PC-3 (cell line): ENCODE data around the gene ORC5. TPM values are rescaled to one million over a fixed set of nuclear protein-coding genes. Genes with fewer than 3 reads are reported as not detected.

Experiments used
- ATAC-seq: fragments of 200-7000 bp; cut with Tn5 transposase; 2 replicates; pipeline ENCODE4 v1.9.1; 2020; ENCODE audit warnings: mild to moderate bottlenecking, moderate library complexity
- BruUV-seq: library from RNA; stranded (reverse); fragments of 400-500 nt; replicated peaks from 2 replicates; lab custom pipeline; 2021; lab: Mats Ljungman, UMichigan
- CTCF ChIA-PET: fragments of 300-600 bp; sonication (Branson Sonifier 250); formaldehyde crosslinking; loops from one replicate; lab custom pipeline; 2022; ENCODE audit warnings: antibody characterized with exemption; lab: Charles Lee
- POLR2A ChIA-PET: fragments of 300-600 bp; sonication (Branson Sonifier 250); formaldehyde crosslinking; loops from one replicate; lab custom pipeline; 2022; ENCODE audit warnings: antibody characterized with exemption; ENCODE audit not compliant: unreplicated experiment; lab: Charles Lee
- DNase-seq: peaks from one replicate; pipeline ENCODE4 v3.0.0-alpha.2; 2015
- H2AFZ ChIP-seq: fragments of 300-600 bp; sonication (generic); 2 replicates; pipeline ENCODE4 v1.6.0; 2016; ENCODE audit warnings: antibody characterized with exemption, low read length
- H3F3A ChIP-seq: fragments of 300-600 bp; sonication (generic); one replicate; pipeline ENCODE4 v1.6.0; 2017; ENCODE audit warnings: antibody characterized with exemption, low read length, control low read depth, mild to moderate bottlenecking; ENCODE audit not compliant: unreplicated experiment
- H3K27ac ChIP-seq: fragments of 300-600 bp; sonication (generic); 2 replicates; pipeline ENCODE4 v1.5.1; 2016; ENCODE audit warnings: mild to moderate bottlenecking, low read length
- H3K27me3 ChIP-seq: fragments of 300-600 bp; sonication (generic); 2 replicates; pipeline ENCODE4 v1.6.1; 2016; ENCODE audit warnings: low read length, mixed read lengths
- H3K36me3 ChIP-seq: fragments of 300-600 bp; sonication (generic); 2 replicates; pipeline ENCODE4 v1.6.1; 2016; ENCODE audit warnings: low read depth, mixed run types, low read length, mixed read lengths
- H3K4me1 ChIP-seq: fragments of 300-600 bp; sonication (generic); 2 replicates; pipeline ENCODE4 v1.5.1; 2016; ENCODE audit warnings: low read length; ENCODE audit not compliant: insufficient read depth
- H3K4me2 ChIP-seq: fragments of 300-600 bp; sonication (generic); 2 replicates; pipeline ENCODE4 v1.6.0; 2016; ENCODE audit warnings: low read length
- H3K4me3 ChIP-seq: fragments of 300-600 bp; sonication (generic); 2 replicates; pipeline ENCODE4 v1.5.1; 2016; ENCODE audit warnings: mild to moderate bottlenecking, low read length, mixed read lengths
- H3K79me2 ChIP-seq: fragments of 300-600 bp; sonication (generic); 2 replicates; pipeline ENCODE4 v1.6.1; 2017; ENCODE audit warnings: low read length, mixed read lengths
- H3K9ac ChIP-seq: fragments of 300-600 bp; sonication (generic); 2 replicates; pipeline ENCODE4 v1.6.0; 2016; ENCODE audit warnings: mild to moderate bottlenecking, low read length
- H3K9me2 ChIP-seq: fragments of 300-600 bp; sonication (generic); replicated peaks from 2 replicates; pipeline ENCODE4 v1.6.1; 2016; ENCODE audit warnings: mixed run types, low read length, mixed read lengths
- H3K9me3 ChIP-seq: fragments of 300-600 bp; sonication (generic); 2 replicates; pipeline ENCODE4 v1.6.1; 2016; ENCODE audit warnings: low read length, mixed read lengths
- H4K20me1 ChIP-seq: fragments of 300-600 bp; sonication (generic); 2 replicates; pipeline ENCODE4 v1.6.1; 2016; ENCODE audit warnings: low read length, mixed read lengths
- CTCF ChIP-seq: fragments of 300-600 bp; sonication (generic); conservative IDR thresholded peaks from 2 replicates; pipeline ENCODE4 v1.5.1; 2017; ENCODE audit warnings: antibody characterized with exemption, low read depth, mild to moderate bottlenecking, low read length
- EZH2 ChIP-seq: fragments of 300-600 bp; sonication (generic); IDR thresholded peaks from one replicate; pipeline ENCODE4 v1.6.1; 2017; ENCODE audit warnings: antibody characterized with exemption, mild to moderate bottlenecking, low read length; ENCODE audit not compliant: unreplicated experiment
- EZH2phosphoT487 ChIP-seq: fragments of 300-600 bp; sonication (generic); IDR thresholded peaks from 2 replicates; pipeline ENCODE4 v1.6.1; 2018; ENCODE audit warnings: mild to moderate bottlenecking, antibody characterized with exemption, low read length, borderline replicate concordance
- intact Hi-C: fragments of 100-400 bp; cut with micrococcal nuclease; formaldehyde crosslinking; loops from 2 replicates; pipeline ENCODE4 v1.9.0; 2023
- total RNA-seq: library from RNA; depleted of rRNA; stranded (reverse); fragments of >200 nt; gene quantifications from 2 replicates; pipeline ENCODE4 v1.2.3, GENCODE V29; 2014

ORC5 gene
- total RNA-seq, 1 experiment from 2014 or later: 34.5 TPM

GRCh38 chr7:104153287-104153686 lies 54.5 kb downstream of the ORC5 start:
- intact Hi-C loops: loop anchor here (10.0 kb wide), 1 partner anchor 158 kb away; no protein-coding TSS in a partner anchor
- H3K4me2 ChIP-seq: no peak overlapping the region
- POLR2A ChIA-PET: no interaction called here
- CTCF ChIA-PET: interaction anchor here (0.5 kb wide), 1 partner anchor 543 kb away, joined by 3 read pairs; no protein-coding TSS in a partner anchor
- no TSS peak for BruUV-seq
- TF ChIP-seq CTCF: no peak
- TF ChIP-seq EZH2phosphoT487: no peak
- TF ChIP-seq EZH2: no peak
- no peaks in the 10 kb centered on the region for H3K36me3 ChIP-seq
- no peaks in the 10 kb centered on the region for H3K9me3 ChIP-seq
- ATAC-seq (no peak), DNase-seq (no peak)
- no peak overlapping the region for H3K4me3 ChIP-seq
- no peaks in the 10 kb centered on the region for H3F3A ChIP-seq
- no peak overlapping the region for H2AFZ ChIP-seq
- no peak overlapping the region for H3K27ac ChIP-seq
- no peaks in the 10 kb centered on the region for H3K4me1 ChIP-seq
- no peaks in the 10 kb centered on the region for H3K9me2 ChIP-seq
- no peaks in the 10 kb centered on the region for H3K27me3 ChIP-seq
- H3K9ac ChIP-seq: no peak overlapping the region
- H3K79me2 ChIP-seq: no peaks in the 10 kb centered on the region
- no peaks in the 10 kb centered on the region for H4K20me1 ChIP-seq

DNA sequence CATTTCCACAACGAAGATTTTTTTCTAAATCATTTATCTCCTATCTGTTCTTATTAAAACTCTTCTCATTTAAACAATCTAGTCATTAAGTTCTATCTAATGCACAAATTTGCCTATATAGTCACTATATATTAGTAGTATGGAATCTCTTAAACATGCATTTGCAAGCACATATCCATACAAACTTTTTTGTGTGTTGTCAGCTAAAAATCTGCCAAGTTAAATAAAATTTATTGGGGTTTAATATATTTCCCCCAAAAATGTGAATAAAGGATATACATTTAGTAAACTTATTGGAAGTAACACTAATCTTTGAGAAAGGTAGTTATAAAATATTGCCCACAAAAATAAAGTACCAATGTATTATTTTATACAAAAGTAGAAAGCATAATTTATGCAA lies 55.3 kb downstream of the ORC5 start:
- Histone ChIP-seq H3K4me1 (no peaks in the 10 kb centered on the region), H3K9me3 (no peaks in the 10 kb centered on the region), H3K9me2 (no peaks in the 10 kb centered on the region), H3K9ac (no peak overlapping the region), H3K79me2 (no peaks in the 10 kb centered on the region), H3F3A (no peaks in the 10 kb centered on the region), H3K27me3 (no peaks in the 10 kb centered on the region), H3K36me3 (no peaks in the 10 kb centered on the region), H2AFZ (no peak overlapping the region), H3K4me3 (no peak overlapping the region), H4K20me1 (no peaks in the 10 kb centered on the region), H3K27ac (no peak overlapping the region), H3K4me2 (no peak overlapping the region)
- intact Hi-C loops: loop anchor here (10.0 kb wide), 1 partner anchor 158 kb away; no protein-coding TSS in a partner anchor
- TF ChIP-seq CTCF (no peak), EZH2 (no peak)
- BruUV-seq: no TSS peak
- POLR2A ChIA-PET: no interaction called here
- CTCF ChIA-PET: no interaction called here
- ATAC-seq (no peak), DNase-seq (no peak)

- Histone ChIP-seq H3F3A (no peaks in the 10 kb centered on the region), H3K9me2 (no peaks in the 10 kb centered on the region), H3K27ac (no peak overlapping the region), H3K36me3 (no peaks in the 10 kb centered on the region), H3K27me3 (no peaks in the 10 kb centered on the region), H2AFZ (no peak overlapping the region), H3K9ac (no peak overlapping the region), H3K79me2 (no peaks in the 10 kb centered on the region), H4K20me1 (no peaks in the 10 kb centered on the region), H3K4me2 (no peak overlapping the region), H3K9me3 (no peaks in the 10 kb centered on the region), H3K4me1 (no peaks in the 10 kb centered on the region), H3K4me3 (no peak overlapping the region)
- intact Hi-C loops: loop anchor here (10.0 kb wide), 1 partner anchor 156 kb away; no protein-coding TSS in a partner anchor
- BruUV-seq: no TSS peak
- CTCF ChIA-PET: no interaction called here
- ATAC-seq: no peak
- no peak for DNase-seq
- POLR2A ChIA-PET: interaction anchor here (0.7 kb wide), 1 partner anchor 638 kb away, joined by 6 read pairs; no protein-coding TSS in a partner anchor
- TF ChIP-seq EZH2 (no peak), EZH2phosphoT487 (no peak), CTCF (no peak)
Measured at GRCh38 chr7:104150470-104150869, 57.3 kb downstream of the ORC5 start.
